WERI-Rb-1 (cell line): Measurements from ENCODE around the gene ZNF330.
A peak's percentile ranks its signal among the peaks of the same experiment; 100 is the strongest.

Source experiments
- DNase-seq: peaks from one replicate; pipeline ENCODE4 v3.0.0-alpha.2; 2020
- H3K27ac ChIP-seq: fragments of 250-450 bp; sonication (Bioruptor Pico); 2 replicates; pipeline ENCODE4 v1.5.1; 2020; ENCODE audit warnings: mild to moderate bottlenecking, moderate library complexity
- H3K27me3 ChIP-seq: fragments of 250-450 bp; sonication (Bioruptor Pico); 2 replicates; pipeline ENCODE4 v1.5.1; 2021; ENCODE audit warnings: mild to moderate bottlenecking, low read depth, moderate library complexity; ENCODE audit not compliant: insufficient read depth, severe bottlenecking
- H3K36me3 ChIP-seq: fragments of 250-450 bp; sonication (Bioruptor Pico); 2 replicates; pipeline ENCODE4 v1.5.1; 2020; ENCODE audit warnings: mild to moderate bottlenecking, moderate library complexity
- H3K4me3 ChIP-seq: 2 replicates; pipeline ENCODE4 v1.5.1; 2011; ENCODE audit warnings: low read depth, mild to moderate bottlenecking, control low read depth, low read length
- H3K9me3 ChIP-seq: fragments of 250-450 bp; sonication (Bioruptor Pico); 2 replicates; pipeline ENCODE4 v1.5.1; 2021; ENCODE audit warnings: mild to moderate bottlenecking, moderate library complexity; ENCODE audit not compliant: severe bottlenecking
- TF ChIP-seq, protein P1 (sequence below): IDR thresholded peaks from 2 replicates; pipeline ENCODE4 v1.5.1; 2011; ENCODE audit warnings: low read depth, mild to moderate bottlenecking, control low read depth, inconsistent platforms, low read length

The ZNF330 gene

DNA sequence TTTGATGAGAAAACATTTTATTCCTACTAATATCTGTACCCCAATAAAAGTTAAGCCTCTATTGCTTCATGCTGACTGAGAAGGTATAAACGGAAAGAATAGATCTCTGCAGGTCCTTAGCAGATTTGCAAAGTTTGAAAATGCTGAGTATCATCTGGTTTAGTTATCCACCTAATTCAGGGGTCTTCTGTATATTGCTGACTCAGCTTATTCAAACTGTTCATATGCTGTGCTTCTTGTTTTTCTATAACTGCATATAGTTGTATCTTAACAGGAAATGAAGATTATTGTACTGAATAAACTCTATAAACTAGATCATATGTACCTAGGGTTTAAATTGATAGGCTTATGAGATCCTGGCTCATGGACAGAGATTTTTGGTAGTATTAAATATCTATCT lies 23.7 kb downstream of the ZNF330 start:
- TF ChIP-seq, protein P1, sequence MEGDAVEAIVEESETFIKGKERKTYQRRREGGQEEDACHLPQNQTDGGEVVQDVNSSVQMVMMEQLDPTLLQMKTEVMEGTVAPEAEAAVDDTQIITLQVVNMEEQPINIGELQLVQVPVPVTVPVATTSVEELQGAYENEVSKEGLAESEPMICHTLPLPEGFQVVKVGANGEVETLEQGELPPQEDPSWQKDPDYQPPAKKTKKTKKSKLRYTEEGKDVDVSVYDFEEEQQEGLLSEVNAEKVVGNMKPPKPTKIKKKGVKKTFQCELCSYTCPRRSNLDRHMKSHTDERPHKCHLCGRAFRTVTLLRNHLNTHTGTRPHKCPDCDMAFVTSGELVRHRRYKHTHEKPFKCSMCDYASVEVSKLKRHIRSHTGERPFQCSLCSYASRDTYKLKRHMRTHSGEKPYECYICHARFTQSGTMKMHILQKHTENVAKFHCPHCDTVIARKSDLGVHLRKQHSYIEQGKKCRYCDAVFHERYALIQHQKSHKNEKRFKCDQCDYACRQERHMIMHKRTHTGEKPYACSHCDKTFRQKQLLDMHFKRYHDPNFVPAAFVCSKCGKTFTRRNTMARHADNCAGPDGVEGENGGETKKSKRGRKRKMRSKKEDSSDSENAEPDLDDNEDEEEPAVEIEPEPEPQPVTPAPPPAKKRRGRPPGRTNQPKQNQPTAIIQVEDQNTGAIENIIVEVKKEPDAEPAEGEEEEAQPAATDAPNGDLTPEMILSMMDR, result no peak
- Histone ChIP-seq H3K27ac (no peak overlapping the region), H3K4me3 (no peak overlapping the region), H3K27me3 (no peaks in the 10 kb centered on the region), H3K9me3 (no peaks in the 10 kb centered on the region), H3K36me3 (no peaks in the 10 kb centered on the region)
- no peak for DNase-seq

DNA sequence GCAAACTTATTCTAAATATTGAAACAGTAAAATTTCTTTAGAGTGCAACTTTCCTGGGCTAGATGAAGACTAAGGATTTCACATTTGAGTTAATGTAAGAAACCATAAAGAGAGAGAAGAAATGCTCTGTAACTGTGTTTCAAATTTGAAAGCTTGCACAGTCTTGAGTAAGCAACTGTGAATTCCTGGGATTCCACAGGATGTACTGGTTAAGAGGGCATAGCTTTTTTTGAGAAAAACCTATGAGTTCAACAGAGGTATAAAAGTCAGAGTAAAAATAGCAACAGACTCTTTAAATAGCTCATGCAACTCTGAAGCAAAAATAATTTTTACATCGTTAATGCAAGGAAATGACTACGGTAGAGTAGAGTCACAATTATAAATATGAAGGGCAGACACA lies 25.5 kb downstream of the ZNF330 start:
- Histone ChIP-seq H3K9me3 (no peaks in the 10 kb centered on the region), H3K36me3 (no peaks in the 10 kb centered on the region), H3K27me3 (no peaks in the 10 kb centered on the region), H3K27ac (no peak overlapping the region), H3K4me3 (no peak overlapping the region)
- no peak for DNase-seq
- TF ChIP-seq, protein P1, result no peak

DNA sequence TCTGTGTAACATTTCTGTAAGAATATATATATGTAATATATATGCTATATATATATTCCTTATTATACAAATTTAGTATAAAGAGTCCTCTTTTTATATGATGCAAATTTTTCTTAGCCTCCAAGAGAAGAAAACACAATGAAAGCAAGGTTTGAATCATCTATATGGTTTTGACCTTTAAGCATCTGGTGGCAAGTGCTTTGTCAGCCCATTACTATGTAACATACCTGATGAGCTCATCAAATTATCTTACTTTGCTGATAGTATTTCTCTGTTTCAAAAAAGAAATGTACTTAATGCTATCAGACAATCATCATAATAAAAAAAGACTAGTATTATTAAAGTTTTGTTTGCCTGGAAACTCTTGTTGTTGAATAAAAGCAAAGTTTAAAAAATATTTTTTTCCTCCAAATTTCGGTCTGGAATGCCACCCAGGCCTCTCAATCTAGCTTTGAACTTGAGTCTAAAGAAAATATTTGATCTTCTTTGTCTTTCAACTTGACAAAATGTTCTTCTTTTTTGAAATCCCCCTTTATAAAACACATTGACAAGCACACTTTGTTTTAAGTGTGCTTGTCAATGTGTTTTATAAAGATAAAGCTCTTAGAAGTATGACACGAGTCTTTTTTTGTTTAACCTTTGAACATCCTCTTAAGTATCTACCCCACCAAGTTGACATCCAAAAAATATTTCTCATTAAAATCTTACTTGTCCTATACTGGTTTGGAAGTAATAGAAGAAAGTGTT lies 26.2 kb downstream of the ZNF330 start:
- no peak overlapping the region for H3K4me3 ChIP-seq
- no peaks in the 10 kb centered on the region for H3K36me3 ChIP-seq
- H3K27ac ChIP-seq, result no peak overlapping the region
- H3K9me3 ChIP-seq, result no peaks in the 10 kb centered on the region
- TF ChIP-seq, protein P1, result no peak
- DNase-seq, result no peak
- H3K27me3 ChIP-seq, result no peaks in the 10 kb centered on the region

DNA sequence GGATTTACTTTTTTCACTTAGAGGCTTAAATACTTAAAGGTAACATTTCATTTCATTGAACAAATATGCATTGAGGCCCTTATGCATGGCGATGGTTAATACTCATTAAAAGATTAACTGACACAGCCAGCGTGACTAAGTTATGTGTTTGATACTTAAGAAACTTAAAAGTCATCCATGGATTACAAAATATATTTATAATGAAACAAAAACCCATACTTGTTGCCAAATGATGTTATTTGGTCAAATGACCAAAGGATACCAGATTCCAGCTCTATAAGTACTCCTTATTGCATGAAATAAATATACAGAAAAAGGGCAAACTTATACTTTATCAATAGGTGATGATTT lies 26.7 kb downstream of the ZNF330 start:
- H3K4me3 ChIP-seq, result no peak overlapping the region
- no peaks in the 10 kb centered on the region for H3K9me3 ChIP-seq
- H3K36me3 ChIP-seq, result no peaks in the 10 kb centered on the region
- no peak for DNase-seq
- no peak overlapping the region for H3K27ac ChIP-seq
- no peaks in the 10 kb centered on the region for H3K27me3 ChIP-seq
- TF ChIP-seq, protein P1, result no peak

DNA sequence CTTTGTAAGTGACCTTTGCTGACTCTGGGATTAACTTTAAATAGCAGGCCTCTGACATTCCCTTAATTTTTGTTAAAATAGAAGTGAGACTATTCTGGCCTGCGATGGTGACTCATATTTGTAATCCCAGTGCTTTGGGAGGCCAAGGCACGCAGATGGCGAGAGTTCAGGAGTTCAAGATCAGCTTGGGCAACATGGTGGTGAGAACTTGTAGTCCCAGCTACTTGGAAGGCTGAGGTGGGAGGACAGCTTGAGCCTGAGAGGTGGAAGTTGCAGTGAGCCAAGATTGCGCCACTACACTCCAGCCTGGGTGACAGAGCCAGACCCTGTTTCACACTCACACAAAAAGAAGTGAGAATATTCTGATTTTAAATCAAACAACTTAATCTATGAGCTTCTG lies 27.3 kb downstream of the ZNF330 start:
- H3K36me3 ChIP-seq, result no peaks in the 10 kb centered on the region
- TF ChIP-seq, protein P1, result no peak
- no peaks in the 10 kb centered on the region for H3K27me3 ChIP-seq
- peak; percentile 37 for DNase-seq
- no peak overlapping the region for H3K4me3 ChIP-seq
- H3K9me3 ChIP-seq, result no peaks in the 10 kb centered on the region
- no peak overlapping the region for H3K27ac ChIP-seq

DNA sequence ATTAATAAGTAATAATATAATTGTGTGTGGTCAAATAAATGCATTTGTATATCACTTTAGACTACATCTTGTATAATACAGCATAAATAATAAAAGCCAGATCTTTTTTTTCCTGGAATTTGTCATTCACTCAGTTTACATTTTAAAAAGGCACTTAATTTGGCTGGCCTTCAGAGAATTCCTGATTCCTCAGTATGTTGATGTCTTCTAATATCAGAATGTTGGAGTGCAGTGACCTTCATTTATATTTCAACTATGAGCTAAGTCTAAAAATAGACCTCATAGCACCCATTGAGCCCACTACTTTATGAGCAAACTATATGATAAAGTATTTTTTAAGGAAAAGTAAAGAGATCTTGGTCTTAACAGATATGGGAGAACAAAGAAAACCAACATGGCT lies 27.8 kb downstream of the ZNF330 start:
- Histone ChIP-seq H3K27ac (no peak overlapping the region), H3K9me3 (no peaks in the 10 kb centered on the region), H3K36me3 (no peaks in the 10 kb centered on the region), H3K4me3 (no peak overlapping the region), H3K27me3 (no peaks in the 10 kb centered on the region)
- no peak for DNase-seq
- TF ChIP-seq, protein P1, result no peak
